ENCODE measurements around the gene PIGO.

PIGO gene

GRCh38 chr9:35096035-35096849 lies at the start of gene PIGO:
PIGO (minus strand) TSS chr9:35096591; CDS start chr9:35095565, 1,026 bp downstream.
- DNase-seq: peak; percentile 90

GRCh38 chr9:35142037-35142436 lies 45.6 kb upstream of the PIGO start:
- no peak for DNase-seq

GRCh38 chr9:35140093-35140492 lies 43.7 kb upstream of the PIGO start:
- no peak for DNase-seq

- DNase-seq: no peak
These were observed 40.5 kb upstream of the PIGO start for GRCh38 chr9:35136866-35137265.

DNA sequence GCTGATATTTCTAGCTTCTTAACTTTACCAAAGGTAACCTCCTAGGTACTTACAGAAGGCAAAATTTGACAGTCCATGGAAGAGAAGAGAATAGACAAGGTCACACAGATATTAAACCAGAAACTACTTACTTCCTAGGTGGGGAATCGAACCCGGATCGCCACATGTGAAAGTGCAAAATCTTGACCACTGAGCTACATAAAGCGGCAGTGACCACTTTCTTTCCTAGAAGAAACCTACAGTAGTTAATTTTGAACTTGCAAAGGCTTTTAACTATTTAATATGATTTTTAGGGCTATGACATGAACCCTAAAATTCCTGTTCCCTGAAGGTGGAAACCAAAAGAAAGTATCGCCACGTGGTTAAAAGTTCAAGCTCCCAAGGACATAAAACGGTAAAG lies 39.6 kb upstream of the PIGO start:
- no peak for DNase-seq

GRCh38 chr9:35134920-35135319 lies 38.5 kb upstream of the PIGO start:
- DNase-seq: no peak

- peak; percentile 88 for DNase-seq
These were observed 20.6 kb upstream of the PIGO start for GRCh38 chr9:35116898-35117551.

GRCh38 chr9:35116539-35116897 lies 20.1 kb upstream of the PIGO start:
- DNase-seq: no peak

- DNase-seq: peak; percentile 96
These were observed 19.5 kb upstream of the PIGO start, which contains the start of gene ATOSB for GRCh38 chr9:35115680-35116538. ATOSB (minus strand) TSS chr9:35115862; CDS start chr9:35108274, 7,588 bp downstream.

DNA sequence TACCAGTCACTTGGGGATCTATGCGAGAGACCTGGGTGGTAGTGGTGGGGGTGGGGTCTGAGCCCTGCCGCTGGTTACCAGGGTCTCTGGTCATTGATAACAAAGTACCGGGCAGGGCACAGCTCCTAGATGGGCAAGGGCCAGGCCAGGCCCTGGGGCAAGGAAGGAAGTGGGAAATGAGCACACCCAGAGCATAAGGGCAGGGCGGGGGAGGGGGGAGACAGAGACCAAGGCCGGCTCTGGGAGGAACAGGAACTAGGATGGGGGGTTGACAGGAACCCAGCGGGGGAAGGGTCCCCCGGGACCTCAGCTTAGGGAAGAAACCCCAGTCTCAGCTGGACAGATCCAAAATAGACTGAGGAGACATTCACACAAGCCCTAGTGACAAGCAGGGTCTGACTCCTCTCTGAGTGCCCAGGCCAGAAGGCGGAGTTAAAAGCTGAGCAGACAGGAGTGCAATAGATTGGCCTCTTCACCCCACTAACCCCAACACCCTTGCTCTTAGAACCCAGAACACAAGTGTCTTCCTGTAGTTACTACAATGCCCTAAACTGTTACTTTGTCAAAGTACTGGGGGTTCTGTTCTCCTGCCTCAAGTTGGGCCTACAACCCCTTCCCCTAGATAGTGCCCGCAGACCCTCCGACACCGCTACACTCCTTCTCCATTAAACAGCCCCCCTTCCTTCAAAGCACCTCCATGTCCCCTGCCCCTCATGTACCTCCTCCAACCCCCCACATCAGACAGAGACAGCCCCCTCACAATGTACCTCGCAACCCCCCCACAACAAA lies 18.6 kb upstream of the PIGO start:
- DNase-seq: peak; percentile 29

GRCh38 chr9:35114113-35114839 lies 17.9 kb upstream of the PIGO start:
- DNase-seq: peak; percentile 63

DNA sequence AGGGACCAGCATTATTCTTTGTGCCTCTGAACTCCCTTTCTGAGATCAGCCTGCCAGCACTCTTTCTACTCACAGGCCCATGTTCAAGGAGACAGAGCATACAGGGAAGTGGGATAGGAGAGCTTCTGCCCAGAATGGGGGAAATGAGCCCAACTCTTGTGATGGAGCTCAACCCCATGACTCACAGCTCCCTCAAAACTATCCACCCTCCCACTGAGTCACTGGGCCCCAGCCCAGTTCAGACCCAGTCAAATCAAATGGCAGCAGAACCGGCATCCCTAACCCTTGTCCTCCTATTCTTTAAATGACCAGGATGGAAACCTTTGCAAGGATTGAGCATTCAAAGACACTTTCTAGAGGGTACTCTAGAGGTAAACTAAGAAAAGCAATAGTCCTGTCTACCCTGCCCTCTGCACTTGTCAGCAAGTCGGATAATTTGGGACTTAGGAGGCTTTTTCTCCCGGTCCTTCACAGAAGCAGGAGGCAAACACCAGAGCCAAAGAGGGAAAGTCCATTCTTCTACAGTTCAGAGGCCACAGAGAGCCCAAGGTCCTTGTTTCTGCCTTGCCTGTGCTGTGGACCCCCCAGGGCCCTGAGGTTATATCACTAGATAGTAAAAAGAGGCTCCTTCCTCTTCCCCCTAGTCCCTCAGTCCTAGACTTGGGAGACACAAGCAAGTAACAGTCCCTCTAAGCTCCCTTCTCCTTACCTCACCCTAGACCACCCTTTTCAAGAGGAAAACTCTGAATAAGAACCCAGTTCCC lies 16.0 kb upstream of the PIGO start:
- DNase-seq: peak; percentile 19

GRCh38 chr9:35111001-35111933 lies 14.9 kb upstream of the PIGO start:
- peak; percentile 97 for DNase-seq

- DNase-seq: no peak
These were observed 14.0 kb upstream of the PIGO start for GRCh38 chr9:35110327-35110761.

- no peak for DNase-seq
These were observed 12.7 kb upstream of the PIGO start for GRCh38 chr9:35108946-35109575.

GRCh38 chr9:35108461-35108860 lies 12.1 kb upstream of the PIGO start:
- no peak for DNase-seq

DNA sequence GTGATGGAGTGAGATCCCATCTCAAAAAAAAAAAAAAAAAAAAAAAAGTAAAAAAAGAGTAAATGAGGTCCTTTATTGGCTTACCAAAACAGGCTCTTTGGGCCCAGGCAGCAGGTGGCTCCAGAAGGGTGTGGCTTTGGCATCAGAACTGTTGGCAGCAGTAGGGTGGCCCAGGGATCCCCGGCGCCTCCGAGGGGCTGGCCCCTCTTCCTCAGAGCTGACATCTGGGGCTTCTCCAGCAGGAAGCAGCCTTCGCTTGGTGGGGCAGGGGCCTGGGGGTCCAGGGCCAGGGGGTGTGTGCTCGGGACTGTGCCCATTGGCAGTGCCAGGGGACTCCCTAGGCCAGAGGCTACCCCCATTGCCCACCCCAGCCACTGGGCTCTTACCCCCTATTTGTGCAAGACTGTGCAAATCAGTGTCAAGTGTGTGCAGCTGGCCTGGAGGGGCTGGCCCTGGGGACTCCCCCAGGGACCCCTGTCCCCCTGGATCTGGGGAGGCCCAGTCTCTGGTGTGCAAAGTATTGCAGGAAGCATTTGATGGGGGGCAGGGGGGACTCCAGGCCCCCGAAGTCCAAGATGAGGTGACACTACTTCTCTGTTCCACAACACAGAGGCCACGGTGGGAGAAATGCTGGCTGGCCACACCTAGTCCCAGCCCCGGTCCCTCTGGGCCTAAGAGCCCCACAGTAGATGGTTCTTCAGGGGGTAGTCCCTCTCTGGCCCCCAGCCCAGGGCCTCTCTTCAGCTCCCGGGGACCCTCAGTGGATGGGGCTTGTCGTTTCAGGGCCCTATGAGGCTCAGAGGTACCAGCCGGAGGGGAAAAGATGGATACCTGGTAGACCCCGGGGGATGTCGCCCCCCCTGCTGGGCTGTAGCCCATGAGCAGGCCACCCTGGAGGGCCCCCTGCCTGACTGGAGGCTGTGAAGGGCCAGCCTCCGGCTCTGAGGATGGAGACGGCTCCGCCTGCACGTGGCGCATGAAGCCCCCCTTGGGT lies 11.2 kb upstream of the PIGO start:
- DNase-seq: no peak

DNA sequence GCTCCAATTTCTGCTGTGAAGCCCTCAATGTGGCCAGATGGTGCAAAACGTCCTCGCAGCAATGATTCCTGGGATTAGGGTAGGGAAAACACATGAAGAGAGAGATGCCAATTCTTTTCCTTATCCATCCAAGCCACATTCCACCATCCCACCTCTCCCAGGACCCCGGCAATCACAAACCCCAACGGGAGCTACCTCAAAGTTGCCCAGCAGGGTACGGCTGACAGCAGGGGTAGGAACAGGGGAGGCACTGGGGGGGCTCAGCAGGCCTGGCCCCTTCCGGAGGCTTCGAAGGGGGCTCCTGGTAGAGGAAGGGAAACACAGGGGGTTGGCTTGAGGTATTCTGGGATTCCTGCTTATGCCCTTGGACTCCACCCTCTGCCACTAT lies 9.9 kb upstream of the PIGO start:
- no peak for DNase-seq
